NCI-H82 treated with DMSO at 0.1 percent for 48 hours (cell line): ENCODE measurements around the gene CACNA2D3.

Source experiments
- DNase-seq: peaks from one replicate; lab custom pipeline; 2025; ENCODE audit not compliant: unreplicated experiment; lab: John Stamatoyannopoulos, UW

The CACNA2D3 gene

GRCh38 chr3:55013145-55013925 is 891.0 kb downstream of the CACNA2D3 start:
- no peak for DNase-seq

- no peak for DNase-seq
Measured at GRCh38 chr3:55014081-55014480, 891.7 kb downstream of the CACNA2D3 start.

- DNase-seq: no peak
Measured at GRCh38 chr3:55014906-55015305, 892.6 kb downstream of the CACNA2D3 start.

- DNase-seq: no peak
Measured at GRCh38 chr3:55017876-55018275, 895.5 kb downstream of the CACNA2D3 start.

GRCh38 chr3:55030938-55031337 is 908.6 kb downstream of the CACNA2D3 start:
- no peak for DNase-seq

GRCh38 chr3:55036883-55037577 is 914.7 kb downstream of the CACNA2D3 start:
- no peak for DNase-seq

GRCh38 chr3:55042591-55042990 is 920.2 kb downstream of the CACNA2D3 start:
- DNase-seq: no peak

GRCh38 chr3:55044486-55044885 is 922.1 kb downstream of the CACNA2D3 start:
- DNase-seq: no peak

- DNase-seq: no peak
Measured at GRCh38 chr3:55059027-55059629, 936.8 kb downstream of the CACNA2D3 start.

- DNase-seq: peak; percentile 34
Measured at GRCh38 chr3:55060896-55061719, 938.8 kb downstream of the CACNA2D3 start.

GRCh38 chr3:55061720-55062034 is 939.3 kb downstream of the CACNA2D3 start:
- no peak for DNase-seq

GRCh38 chr3:55064164-55064563 is 941.8 kb downstream of the CACNA2D3 start:
- no peak for DNase-seq

- no peak for DNase-seq
Measured at GRCh38 chr3:55065331-55065730, 943.0 kb downstream of the CACNA2D3 start.

- DNase-seq: no peak
Measured at GRCh38 chr3:55066551-55067047, 944.2 kb downstream of the CACNA2D3 start.

- DNase-seq: no peak
Measured at GRCh38 chr3:55069950-55070349, 947.6 kb downstream of the CACNA2D3 start.

- DNase-seq: no peak
Measured at GRCh38 chr3:55074796-55075195, 952.4 kb downstream of the CACNA2D3 start.

GRCh38 chr3:55075846-55076245 is 953.5 kb downstream of the CACNA2D3 start:
- no peak for DNase-seq

- no peak for DNase-seq
Measured at GRCh38 chr3:55077726-55078125, 955.4 kb downstream of the CACNA2D3 start.

- no peak for DNase-seq
Measured at GRCh38 chr3:55078876-55079275, 956.5 kb downstream of the CACNA2D3 start.

- DNase-seq: peak; percentile 4
Measured at GRCh38 chr3:55085231-55085630, 962.9 kb downstream of the CACNA2D3 start.

- no peak for DNase-seq
Measured at GRCh38 chr3:55089211-55089610, 966.9 kb downstream of the CACNA2D3 start.
